NCI-H1930 (cell line): ENCODE data around the gene ZNF276.

Experiments used
- DNase-seq, 2 experiments: peaks; one replicate each; lab custom pipeline; 2025; lab: John Stamatoyannopoulos, UW

ZNF276 gene

GRCh38 chr16:89712274-89712781 is 9.0 kb upstream of the ZNF276 start:
- DNase-seq: no peak

GRCh38 chr16:89716493-89716892 is 4.8 kb upstream of the ZNF276 start:
- DNase-seq: no peak

GRCh38 chr16:89716916-89717687 is 4.2 kb upstream of the ZNF276 start:
- no peak for DNase-seq

- DNase-seq: no peak
Observed at GRCh38 chr16:89717688-89718505, 3.4 kb upstream of the ZNF276 start.

- no peak for DNase-seq
Observed at GRCh38 chr16:89720551-89720812, 855 bp upstream of the ZNF276 start.

- no peak for DNase-seq
Observed at GRCh38 chr16:89721546-89722391, 432 bp downstream of the ZNF276 start.

- DNase-seq: no peak
Observed at GRCh38 chr16:89722392-89723278, 1.3 kb downstream of the ZNF276 start.

- DNase-seq: no peak
Observed at GRCh38 chr16:89723279-89724250, 2.2 kb downstream of the ZNF276 start.

GRCh38 chr16:89727406-89728120 is 6.2 kb downstream of the ZNF276 start:
- DNase-seq: no peak

- no peak for DNase-seq
Observed at GRCh38 chr16:89729293-89729692, 8.0 kb downstream of the ZNF276 start.

GRCh38 chr16:89729863-89730593 is 8.7 kb downstream of the ZNF276 start:
- no peak for DNase-seq

GRCh38 chr16:89730610-89731234 is 9.4 kb downstream of the ZNF276 start:
- no peak for DNase-seq

- no peak for DNase-seq
Observed at GRCh38 chr16:89732142-89732917, 11.0 kb downstream of the ZNF276 start.

- no peak for DNase-seq
Observed at GRCh38 chr16:89732918-89733242, 11.5 kb downstream of the ZNF276 start.

- no peak for DNase-seq
Observed at GRCh38 chr16:89733322-89733721, 12.0 kb downstream of the ZNF276 start.

- DNase-seq: no peak
Observed at GRCh38 chr16:89733792-89734191, 12.5 kb downstream of the ZNF276 start.

GRCh38 chr16:89736554-89736953 is 15.2 kb downstream of the ZNF276 start:
- DNase-seq: no peak
